OCI-M2 (cell line): ENCODE measurements around the gene C1orf35.
A peak's percentile ranks its signal among the peaks of the same experiment; 100 is the strongest.

ENCODE experiments used
- DNase-seq: peaks from one replicate; lab custom pipeline; 2025; ENCODE audit not compliant: unreplicated experiment; lab: John Stamatoyannopoulos, UW

Gene C1orf35

GRCh38 chr1:228102791-228103620, at the start of gene C1orf35:
C1orf35 (minus strand) TSS chr1:228103325; CDS start chr1:228103227, 98 bp downstream.
- DNase-seq: peak; percentile 43

- DNase-seq: no peak
Measured at GRCh38 chr1:228152918-228153258, 49.8 kb upstream of the C1orf35 start.

GRCh38 chr1:228152097-228152917, 49.2 kb upstream of the C1orf35 start:
- no peak for DNase-seq

- no peak for DNase-seq
Measured at GRCh38 chr1:228151180-228151925, 48.2 kb upstream of the C1orf35 start.

GRCh38 chr1:228150461-228151179, 47.5 kb upstream of the C1orf35 start:
- DNase-seq: no peak

- DNase-seq: no peak
Measured at GRCh38 chr1:228150120-228150460, 47.0 kb upstream of the C1orf35 start.

GRCh38 chr1:228149406-228150119, 46.4 kb upstream of the C1orf35 start, which contains the start of gene GJC2:
GJC2 (plus strand) TSS chr1:228149930; CDS start chr1:228157759, 7,829 bp downstream.
- DNase-seq: no peak

GRCh38 chr1:228148935-228149405, 45.8 kb upstream of the C1orf35 start:
- no peak for DNase-seq

- no peak for DNase-seq
Measured at GRCh38 chr1:228148196-228148861, 45.2 kb upstream of the C1orf35 start.

GRCh38 chr1:228147768-228148167, 44.6 kb upstream of the C1orf35 start:
- no peak for DNase-seq

GRCh38 chr1:228147151-228147693, 44.1 kb upstream of the C1orf35 start:
- no peak for DNase-seq

- DNase-seq: no peak
Measured at GRCh38 chr1:228146417-228147150, 43.5 kb upstream of the C1orf35 start.

GRCh38 chr1:228145463-228146416, 42.6 kb upstream of the C1orf35 start:
- no peak for DNase-seq

- no peak for DNase-seq
Measured at GRCh38 chr1:228144993-228145343, 41.8 kb upstream of the C1orf35 start.

- no peak for DNase-seq
Measured at GRCh38 chr1:228144193-228144992, 41.3 kb upstream of the C1orf35 start.

GRCh38 chr1:228143480-228144192, 40.5 kb upstream of the C1orf35 start:
- DNase-seq: no peak
